ENCODE measurements around the gene SLC16A7.
"Not testable (repeated sequence)": the region's sequence is repeated elsewhere in the genome, so short reads cannot be mapped to it uniquely, and the experiment has no call there.

SLC16A7 gene

DNA sequence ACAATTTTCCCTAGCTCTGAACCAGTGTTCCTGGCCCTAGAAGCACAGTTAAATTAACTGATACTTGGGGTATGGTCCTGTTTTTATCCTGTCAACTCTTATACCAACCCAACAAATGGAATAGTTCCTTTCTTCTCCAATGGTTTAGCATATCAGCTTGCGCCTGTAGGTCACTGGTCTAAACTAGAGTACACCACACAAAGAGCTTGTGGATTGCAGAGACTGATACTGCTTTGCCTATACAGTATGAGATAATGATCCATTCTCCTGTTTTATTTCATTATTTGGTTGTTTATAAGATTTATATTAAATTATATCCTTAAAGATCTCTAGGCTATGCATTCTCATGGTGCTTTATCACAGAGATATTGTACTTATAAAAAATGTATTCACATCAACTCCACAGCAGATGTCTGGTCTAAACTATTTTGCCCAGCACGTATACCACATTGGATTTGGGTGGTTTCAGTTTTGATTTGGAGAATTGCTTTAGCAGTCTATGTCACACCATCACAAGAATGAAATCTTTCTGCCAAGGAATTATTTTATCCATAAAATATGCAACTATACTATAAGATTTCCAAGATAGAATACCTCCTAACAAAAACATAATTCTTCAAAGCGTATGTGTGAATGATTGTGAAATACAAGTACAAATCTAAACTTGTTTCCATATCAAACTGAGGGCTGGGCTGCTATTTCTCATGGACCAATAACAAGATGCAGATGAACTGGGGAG lies 142.1 kb downstream of the SLC16A7 start:
- no peak for DNase-seq

DNA sequence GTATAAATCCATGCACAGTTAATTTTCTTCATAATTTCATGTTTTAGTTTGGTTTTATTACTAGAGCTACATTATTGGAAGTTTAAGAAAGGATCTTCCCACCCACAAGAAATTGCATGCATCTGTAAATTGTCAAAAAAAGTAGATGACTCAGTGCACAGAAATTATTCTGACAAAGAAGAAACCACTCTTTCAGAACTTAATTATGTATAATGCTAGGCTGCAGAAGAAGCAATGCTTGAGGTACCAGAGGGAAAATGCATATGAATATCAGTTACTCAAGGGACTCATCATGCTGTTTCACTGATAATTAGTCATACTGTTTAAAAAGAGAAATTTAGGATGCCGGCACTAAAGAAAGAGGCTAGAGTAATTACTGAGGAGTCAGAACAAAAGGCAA lies 147.0 kb downstream of the SLC16A7 start:
- no peak for DNase-seq

DNA sequence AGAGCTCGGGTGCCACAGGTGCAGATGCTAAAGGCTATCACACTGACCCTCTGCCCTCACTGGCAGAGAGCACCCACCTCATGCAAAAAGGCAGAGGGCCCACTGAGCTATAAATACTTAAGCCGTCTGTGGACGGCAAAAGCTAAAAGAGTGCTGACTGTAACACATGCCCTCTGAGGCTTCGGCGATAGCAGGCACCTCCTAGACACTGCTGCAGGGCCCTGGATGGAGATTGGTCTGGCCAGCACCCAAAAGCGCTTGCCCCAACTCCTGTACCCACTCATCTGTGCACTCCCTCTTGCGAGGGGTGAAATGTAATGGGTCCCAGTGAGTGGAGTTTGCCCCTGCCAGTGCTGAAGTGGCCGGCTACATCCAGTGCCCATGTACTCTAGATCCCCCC lies 148.7 kb downstream of the SLC16A7 start:
- DNase-seq: no peak

DNA sequence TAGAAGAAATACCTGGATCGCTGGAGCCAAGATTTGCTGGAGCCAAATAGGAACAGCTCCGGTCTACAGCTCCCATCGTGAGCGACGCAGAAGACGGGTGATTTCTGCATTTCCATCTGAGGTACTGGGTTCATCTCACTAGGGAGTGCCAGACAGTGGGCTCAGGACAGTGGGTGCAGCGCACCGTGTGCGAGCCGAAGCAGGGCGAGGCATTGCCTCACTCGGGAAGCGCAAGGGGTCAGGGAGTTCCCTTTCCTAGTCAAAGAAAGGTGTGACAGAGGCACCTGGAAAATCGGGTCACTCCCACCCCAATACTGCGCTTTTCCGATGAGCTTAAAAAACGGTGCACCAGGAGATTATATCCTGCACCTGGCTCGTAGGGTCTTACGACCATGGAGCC lies 155.3 kb downstream of the SLC16A7 start:
- DNase-seq: not testable (repeated sequence)

DNA sequence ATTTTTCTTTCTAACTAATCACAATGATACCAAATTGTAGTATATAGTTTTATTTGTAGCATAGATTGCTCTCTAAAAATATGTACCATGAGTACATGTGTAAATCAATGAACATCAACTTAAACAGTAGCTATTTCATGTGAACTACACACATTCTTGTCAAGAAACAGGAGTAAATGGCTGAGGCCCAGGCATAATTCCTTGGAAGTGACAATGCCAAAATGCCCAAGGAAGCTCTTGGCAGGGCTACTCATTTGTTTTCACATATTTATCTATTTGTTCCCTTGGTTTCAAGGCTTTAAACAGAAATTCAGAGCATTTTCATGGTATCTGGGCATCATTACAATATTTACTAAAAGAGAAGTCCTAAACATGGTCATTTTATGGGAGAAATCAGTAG lies 165.7 kb downstream of the SLC16A7 start:
- DNase-seq: no peak

DNA sequence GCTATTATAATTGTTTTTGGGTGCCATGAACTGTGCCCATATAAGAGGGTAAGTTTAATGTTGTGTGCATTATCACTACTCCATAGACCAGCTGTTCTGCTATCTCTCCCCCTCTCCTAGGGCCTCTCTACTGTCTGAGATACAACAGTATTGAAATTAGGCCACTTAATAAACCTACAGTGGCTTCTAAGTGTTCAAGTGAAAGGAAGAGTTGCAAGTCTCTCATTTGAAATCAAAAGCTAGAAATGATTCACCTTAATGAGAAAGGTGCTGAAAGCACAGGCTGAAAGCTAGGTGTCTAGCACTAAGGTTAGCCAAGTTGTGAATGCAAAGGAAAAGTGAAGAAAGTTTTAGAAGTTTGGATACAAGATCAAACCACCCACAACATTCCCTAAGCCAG lies 168.0 kb downstream of the SLC16A7 start:
- no peak for DNase-seq

DNA sequence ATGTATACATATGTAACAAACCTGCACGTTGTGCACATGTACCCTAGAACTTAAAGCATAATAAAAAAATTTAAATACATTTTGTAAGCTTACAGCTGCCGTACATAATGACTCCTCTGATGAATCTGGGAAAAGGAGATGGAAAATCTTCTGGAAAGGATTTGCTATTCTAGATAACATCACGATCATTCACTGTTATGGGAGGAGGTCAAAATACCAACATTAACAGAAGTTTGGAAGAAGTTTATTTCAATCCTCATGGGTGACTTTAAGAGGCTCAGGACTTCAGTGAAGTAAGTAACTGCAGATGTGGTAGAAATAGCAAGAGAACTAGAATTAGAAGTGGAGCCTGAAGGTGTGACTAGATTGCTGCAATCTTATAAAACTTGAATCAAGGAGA lies 172.2 kb downstream of the SLC16A7 start:
- DNase-seq: no peak

DNA sequence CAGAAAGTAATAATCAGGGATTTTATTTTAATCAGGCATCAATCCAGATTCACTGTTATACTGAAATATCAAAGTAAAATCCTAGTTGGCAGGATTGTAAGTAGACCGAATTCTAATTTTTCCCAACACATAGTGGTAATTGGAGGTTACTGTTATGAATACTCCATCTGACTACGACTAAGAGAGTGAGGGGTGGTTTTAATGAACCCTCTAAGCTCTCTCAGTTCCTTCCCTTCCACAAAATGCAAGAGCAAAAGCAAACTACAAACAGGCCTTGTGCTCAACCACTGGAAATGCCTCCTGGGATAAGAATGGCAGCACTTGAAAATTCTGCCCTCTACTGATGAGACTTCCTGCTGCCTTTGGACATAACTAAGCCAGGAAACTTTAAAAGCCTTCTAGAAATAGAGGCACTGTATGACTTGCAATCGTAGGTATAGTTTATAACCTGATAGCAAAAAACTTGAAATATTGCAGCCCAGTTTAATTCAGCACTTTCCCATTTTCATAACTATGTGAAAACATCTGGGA lies 184.8 kb downstream of the SLC16A7 start:
- peak; percentile 41 for DNase-seq

DNA sequence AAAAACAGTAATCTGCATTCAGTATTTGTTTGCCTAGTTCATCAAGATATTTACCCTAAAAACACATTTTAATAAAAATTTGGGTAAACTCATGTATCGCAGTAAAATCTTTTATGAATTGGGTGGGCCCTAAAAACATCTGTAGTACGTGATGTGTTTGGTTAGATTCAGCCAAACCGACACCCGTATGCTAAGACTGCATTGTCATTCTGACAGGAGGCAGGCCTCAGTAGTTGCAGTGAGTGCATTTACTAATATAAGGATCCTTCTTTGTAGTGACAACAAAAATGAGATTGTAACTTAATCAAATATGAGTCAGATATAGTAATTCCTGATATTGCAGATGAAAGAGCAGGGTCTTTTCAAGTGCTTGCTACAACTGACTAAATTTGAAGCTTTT lies 191.8 kb downstream of the SLC16A7 start:
- peak; percentile 68 for DNase-seq

DNA sequence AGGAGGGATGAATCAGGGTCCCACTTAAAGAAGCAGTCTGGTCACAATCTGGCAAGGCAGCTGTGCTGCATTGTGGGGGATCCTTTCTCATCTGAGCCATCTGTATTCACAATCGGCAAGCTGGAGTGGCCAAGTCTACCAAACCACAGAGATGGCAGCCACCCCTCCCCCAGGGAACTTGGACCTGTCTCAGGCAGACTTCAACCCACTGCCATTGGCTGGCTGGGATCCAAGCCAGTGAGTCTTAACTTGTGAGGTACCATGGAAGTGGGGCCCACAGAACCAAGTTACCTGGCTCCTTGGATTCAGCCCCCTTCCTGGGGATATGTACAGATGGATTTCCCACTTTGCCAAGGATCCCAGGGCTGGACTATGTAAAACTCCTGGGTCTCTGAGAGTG lies 196.8 kb downstream of the SLC16A7 start:
- DNase-seq: no peak

DNA sequence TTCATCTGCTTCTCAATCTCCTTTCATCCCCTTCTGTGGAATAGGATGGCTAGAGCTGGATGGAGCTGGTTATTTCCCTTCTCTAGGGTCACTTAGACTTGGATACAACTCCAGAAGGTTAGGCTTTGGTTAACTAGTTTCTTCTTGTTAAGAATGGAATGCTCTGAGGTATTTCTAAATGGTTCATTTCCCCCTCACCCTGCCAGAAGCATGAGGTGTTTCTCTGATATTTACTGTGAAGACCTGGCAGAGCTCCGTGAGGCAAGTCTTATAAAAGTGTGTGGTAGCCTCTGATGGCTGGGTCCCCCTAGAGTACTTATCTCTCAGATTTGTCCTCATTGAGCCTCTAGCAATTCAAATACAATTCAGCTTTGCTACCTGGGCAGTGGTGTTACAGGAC lies 207.9 kb downstream of the SLC16A7 start:
- no peak for DNase-seq

DNA sequence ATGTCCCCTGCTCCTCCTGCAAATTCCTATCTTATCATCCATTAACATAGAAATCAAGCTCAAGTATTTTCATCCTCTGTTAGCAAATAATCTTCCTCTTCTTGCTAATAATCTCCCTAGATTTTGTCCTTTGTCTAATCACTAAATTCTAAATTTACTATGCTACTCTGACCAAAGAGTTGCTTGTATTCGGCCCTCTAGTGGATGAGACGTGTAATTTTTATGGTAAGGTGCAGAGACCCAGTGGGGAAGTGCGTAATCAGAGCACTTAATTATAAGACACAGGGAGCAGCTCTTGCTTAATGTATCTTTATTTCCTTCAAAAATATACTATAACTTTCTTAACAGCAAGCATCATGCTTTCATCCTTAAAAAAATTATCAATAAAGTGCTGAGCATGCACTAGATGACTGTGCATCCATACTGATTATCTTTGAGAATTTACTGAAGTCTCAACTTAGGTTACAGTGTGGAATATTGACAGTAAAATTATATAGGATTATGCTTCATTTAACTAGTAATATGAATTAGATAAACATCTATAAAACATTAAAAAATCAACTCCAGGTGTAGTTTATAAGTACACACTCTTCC lies 212.6 kb downstream of the SLC16A7 start:
- peak; percentile 76 for DNase-seq

DNA sequence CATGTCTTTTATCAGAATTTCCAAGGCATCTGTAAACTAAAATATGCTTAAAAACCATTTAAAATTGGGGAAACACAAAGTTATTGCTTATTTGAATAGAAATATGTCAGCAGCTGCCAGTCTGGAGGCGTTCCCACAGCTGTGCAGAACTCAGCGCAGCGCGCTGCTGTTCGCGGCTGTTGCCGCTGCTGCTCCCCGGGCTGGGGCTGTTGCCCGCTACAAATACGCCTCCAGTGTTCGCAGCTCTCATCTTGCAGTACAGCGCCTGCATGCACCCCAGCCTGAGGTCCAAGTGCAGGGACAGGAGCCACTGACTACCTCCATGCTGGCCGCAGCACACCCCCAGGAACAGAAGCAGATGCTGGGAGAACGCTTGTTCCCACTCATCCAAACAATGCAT lies 216.2 kb downstream of the SLC16A7 start:
- no peak for DNase-seq

DNA sequence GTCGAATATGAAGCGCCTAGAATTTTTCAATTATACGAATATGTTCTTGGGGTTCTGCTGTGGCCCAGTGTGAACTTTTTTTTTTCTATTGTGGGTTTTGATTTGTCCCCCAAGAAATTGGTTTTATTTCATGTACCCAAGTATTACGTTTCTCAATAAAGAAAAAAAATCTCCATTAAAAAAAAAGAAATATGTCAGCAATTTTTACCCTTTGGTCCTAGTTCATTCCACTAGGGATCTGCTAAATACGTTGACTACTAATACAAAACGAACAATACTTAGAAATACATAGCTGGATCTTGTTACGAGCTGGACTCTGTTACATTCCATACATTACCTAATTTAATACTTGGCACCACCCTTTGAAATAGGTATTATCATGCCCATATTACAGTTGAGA lies 216.9 kb downstream of the SLC16A7 start:
- no peak for DNase-seq

DNA sequence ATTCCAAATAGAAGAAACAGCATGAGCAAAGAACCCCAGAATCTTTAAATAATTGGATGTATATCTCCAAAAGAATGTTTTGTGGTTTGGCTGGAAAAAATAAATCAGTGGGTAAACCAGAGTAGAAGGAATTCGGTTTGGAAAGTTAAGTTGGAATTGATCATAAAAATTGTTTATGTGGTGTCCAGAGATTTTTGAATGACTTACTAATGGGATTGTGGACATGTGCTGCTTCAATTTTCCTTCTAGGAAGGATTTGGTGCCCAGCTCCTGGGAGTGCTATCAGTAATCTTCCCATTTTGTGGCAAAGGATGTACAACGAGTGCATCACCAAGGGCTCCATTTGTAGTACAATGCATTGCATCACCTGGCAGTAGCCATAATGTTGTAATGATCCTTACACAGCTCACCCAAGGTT lies 224.8 kb downstream of the SLC16A7 start:
- no peak for DNase-seq

DNA sequence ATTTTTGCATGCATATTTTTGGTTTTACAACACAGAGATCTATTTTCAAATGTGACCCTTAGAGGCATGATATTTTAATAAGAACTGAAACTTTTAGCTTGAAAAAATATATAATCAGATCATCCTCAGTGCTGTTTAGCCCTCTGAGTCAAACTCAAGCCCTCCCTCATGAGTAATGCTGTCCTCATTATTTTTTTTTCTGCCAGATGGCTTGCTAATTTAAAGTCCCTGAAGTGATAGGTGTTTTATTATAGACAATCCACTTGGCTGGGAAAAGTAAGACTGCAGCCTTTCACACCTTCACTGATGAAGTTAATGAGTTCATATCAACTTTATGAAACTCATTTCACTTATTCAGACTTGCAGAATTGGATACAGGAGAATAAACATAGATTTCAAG lies 227.7 kb downstream of the SLC16A7 start:
- DNase-seq: no peak

DNA sequence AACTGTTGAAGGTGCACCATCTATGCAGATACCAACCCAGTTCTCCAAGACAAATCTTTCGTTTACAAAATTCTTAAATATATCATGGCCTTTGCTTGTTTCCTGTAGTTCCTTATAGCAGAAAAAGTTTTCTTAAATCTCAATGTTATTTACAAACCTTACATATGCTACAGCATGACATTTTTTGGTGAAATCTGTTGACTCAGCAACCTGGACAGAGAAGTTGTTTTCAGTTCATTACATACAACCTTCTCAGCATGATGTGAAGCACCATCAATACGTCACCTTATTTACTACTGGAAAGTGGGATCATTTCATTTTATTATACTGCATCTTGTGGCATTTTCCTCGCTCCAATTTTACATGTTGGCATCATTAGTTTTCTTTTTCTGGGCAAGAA lies 231.9 kb downstream of the SLC16A7 start:
- no peak for DNase-seq

DNA sequence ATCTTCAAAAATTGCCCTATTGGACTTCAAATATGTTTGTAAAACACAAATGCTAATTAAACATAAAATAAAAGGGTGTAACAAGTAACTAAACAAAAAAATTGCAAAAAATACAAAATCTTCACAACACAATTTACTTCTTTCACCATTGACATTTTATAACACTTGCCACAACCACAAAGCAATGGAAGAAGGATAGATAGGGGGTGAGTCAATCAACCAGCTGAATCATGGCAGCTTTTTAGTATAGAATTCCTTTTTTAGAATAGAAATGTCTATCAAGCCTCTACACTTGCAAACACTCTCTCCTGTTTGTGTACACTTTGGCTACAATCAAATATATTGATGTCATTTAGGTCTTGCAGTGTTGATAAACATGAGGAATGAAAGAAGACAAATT lies 232.7 kb downstream of the SLC16A7 start:
- DNase-seq: no peak

DNA sequence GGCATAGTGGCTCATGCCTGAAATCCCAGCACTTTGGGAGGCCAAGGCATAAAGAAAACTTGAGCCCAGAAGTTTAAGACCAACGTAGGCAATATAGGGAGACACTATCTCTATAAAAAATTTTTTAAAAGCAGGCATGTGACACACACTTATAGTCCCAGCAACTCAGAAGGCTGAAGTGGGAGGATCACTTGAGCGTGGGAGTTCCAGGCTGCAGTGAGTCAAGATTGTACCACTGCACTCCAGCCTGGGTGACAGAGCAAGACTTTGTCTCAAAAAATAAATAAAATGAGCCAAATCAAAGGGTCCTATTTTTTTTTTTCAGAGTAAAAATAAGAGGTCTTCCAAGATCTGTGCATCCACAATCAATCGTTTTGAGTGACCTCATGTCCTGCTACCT lies 237.6 kb downstream of the SLC16A7 start:
- no peak for DNase-seq

DNA sequence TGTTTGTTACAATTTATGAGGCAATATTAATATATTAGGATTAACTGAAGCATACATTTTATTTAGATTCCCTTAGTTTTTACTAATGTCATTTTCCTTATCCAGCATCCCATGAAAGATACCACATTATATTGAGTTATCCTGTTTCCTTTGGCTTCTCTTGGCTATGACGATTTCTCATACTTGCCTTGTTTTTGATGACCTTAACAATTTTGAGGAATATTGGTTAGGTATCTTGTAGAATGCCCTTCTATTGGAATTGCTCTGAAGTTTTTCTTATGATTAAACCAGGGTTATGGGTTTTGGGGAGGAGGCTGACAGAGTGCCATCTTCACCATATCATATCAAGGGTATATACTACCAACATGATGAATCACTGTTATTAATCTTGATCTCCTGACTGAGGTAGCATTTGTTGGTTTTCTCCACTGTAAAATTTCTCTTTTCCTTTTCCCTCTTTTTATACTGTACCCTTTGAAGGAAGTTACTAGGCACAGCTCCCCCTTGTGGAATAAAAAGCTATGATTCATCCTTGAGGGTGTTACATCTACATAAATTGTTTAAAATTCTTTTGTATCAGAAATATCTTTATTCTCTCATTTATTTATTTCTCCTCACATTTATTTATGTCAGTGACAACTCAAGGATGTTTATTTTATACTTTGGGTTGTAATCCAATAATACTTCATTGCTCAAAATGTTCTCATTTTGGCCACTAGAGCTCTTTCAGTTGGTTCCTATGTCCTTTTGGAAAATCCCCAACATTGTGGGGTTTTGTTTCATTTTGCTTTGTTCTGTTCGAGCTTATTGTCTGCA lies 239.0 kb downstream of the SLC16A7 start:
- DNase-seq: peak; percentile 58

Data from hematopoietic multipotent progenitor cell treated with erythropoietin and hydrocortisone succinate and interleukin-3 and kit ligand, for 6 days (in vitro differentiated cells).